GM08714 (cell line): ENCODE data around the gene SLC25A25.

Source experiments
- H3K4me3 ChIP-seq: fragments of 200-500 bp; sonication (Bioruptor generic); 2 replicates; pipeline ENCODE4 v1.5.1; 2014; ENCODE audit warnings: mild to moderate bottlenecking, low read length, inconsistent platforms
- ZNF274 ChIP-seq: IDR thresholded peaks from 2 replicates; pipeline ENCODE4 v1.6.1; 2012; ENCODE audit warnings: mild to moderate bottlenecking, low read depth, low read length

SLC25A25 gene

DNA sequence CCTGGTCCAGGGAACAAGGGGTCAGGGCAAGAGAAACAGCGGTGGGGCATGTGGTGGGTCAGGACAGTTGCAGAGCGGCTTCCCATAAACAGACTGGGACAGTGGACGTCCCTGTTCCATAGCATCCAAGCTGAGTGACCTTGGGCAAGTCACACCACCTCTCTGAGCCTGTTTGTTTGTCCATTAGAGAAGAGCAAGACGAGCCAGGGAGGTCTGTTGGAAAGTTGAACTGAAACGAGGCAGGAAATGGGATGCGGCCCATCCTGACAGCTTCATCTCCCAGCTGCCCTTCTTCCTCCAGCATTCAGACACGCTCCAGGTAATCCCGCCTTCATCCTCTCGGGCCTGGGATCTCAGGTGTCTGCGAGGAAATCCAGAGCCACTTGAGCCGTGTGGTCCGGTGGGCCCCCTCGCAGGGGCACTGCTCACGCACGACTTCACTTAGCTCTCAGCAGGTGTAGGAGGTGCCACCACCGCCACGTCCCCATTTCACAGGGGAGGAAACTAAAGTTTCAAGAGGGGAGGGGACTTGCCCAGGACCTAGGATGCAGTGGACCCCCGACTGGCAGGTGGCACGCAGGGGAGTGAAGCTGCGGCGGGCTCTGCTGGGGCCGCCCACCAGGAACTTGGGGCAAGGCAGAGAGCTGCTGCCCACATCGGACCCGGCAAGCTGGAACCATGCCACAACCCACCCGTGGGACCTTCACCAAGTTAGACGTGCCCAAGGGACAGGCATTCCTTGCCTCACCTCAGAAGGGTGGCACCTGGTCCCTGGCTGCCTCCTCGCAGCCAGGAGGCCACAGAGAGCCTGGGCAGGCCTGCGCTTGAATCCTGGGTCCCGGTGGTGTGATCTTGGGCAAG lies 46.5 kb downstream of the SLC25A25 start:
- no peak overlapping the region for H3K4me3 ChIP-seq
- TF ChIP-seq ZNF274, result no peak

DNA sequence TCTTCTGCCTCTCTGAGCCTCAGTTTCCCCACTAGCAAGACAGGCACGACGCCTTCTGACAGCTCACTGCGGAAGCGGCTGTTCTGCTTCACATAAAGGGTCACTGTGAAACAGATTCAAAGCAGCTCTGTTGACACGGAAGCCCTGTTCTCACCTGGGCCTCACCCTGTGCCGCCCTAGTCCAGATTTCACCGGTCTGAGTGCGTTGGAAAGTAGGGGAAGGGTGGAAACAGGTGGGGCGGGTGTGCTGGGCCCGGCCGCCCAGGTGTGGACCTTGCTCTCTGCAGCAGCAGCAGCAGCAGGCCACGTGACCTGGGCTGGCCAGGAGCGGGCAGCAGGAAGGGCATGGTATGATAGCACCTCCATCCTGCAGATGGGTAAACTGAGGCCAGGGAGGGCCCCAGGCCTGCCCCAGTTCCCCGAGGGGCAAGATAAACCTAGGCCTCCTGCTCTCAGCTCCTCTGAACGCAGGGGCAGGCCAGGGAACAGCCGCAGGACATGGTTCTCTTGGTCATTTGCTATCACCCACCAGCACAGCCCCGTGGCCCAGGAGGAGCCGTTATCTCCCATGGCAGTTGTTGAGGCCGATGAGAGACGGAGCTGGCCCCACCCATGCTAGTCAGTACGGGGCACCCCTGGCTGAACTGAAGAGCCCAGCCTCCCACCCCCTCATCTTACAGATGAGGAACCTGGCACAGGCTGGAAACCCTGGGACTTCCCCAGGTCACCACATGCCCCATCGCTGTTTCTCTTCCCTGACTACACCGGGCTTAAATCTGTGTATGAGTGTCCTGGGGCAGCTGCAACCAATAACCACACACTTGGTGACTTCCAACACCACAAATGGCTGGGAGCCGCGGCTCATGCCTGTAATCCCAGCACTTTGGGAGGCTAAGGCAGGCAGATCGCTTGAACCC lies 47.4 kb downstream of the SLC25A25 start:
- no peak for TF ChIP-seq ZNF274
- no peak overlapping the region for H3K4me3 ChIP-seq

DNA sequence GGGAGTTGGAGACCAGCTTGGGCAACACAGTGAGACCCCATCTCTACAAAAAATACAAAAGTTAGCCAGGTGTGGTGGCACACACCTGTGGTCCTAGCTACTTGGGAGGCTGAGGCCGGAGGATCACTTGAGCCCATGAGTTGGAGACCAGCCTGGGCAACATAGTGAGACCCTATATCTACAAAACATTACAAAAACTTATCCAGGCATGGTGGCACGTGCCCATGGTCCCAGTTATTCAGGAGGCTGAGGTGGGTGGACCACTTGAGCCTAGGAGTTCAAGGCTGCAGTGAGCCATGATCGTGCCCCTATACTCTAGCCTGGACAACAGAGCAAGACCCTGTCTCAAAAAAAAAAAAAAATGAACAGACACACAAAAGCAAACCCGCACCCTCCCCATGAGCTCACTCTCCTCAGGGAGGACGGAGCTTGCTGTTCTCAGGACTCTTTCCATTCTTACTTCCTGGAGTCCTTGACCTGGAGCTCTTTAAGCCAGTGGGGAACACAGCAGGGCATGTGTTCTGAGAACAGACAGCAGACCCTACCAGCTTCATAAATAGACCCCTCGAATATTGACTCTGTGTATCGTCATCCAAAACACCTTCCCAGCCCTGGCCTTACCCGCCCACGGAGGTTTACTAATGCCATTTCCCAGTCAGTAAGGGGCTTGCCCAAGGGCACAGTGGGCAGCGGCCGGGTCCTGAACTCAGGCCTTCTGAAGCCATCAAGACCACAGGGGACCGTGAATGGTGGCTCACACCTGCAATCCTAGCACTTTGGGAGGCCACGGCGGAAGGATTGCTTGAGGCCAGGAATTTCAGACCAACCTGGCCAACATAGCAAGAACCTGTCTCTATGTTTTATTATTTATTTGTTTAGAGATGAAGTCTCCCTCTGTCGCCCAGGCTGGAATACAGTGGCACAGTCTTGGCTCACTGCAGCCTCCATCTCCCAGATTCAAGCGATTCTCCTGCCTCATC lies 48.4 kb downstream of the SLC25A25 start:
- no peak for TF ChIP-seq ZNF274
- no peak overlapping the region for H3K4me3 ChIP-seq

DNA sequence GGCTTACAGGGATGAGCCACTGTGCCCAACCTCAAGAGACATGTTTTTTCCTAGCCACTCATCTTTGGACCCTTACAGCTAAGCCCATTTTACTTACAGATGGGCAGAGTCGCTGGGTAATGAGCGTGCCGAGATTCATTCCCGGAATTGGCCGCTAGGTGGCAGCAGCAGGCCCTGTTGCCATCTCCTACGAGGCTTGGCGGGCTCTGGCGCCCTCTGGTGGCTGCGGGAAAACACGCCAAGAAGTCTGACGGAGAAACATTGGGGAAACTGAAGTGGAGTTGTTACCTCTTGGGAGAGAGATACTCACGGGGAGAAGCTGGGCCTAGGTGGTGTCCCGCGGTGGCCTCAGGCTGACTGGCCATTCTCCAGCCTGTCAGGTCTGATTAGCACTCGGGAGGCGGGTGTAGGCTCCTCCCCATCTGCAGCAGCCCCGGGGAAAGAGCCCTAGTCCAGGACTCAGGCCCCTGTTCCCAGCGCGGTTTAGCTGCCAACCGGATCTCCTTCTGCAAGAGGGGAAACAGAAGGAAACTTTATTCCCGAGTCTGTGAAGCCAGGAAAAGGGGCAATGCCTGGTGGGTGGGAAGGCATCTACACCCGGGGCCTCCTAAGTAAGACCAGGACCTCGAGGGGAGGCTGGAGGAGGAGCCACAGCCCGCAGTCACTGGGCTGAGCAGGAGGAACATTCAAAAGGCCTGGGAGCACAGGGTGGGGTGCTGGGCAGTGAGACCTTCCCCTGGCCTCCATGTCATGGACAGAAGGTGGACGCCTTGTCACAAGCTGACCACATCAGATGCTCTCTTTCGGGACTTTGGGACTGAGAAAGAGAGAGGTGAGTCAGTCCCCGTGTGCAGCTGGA lies 49.8 kb downstream of the SLC25A25 start:
- H3K4me3 ChIP-seq, result no peak overlapping the region
- no peak for TF ChIP-seq ZNF274

DNA sequence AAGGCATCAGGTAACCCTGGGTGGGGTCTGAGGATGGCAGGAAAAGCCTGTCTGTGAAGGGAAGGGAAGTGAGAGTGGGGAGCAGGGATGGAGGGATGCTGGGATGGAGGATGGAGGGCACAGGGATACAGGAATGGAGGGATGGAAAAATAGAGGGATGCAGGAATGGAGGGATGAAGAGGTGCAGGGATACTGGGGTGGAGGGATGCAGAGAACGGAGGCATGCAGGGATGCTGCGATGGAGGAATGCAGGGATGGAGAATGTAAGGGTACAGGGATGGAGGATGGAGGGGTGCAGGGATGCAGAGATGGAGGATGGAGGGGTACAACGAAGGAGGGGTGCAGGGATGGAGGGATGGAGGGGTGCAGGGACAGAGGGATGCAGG lies 50.4 kb downstream of the SLC25A25 start:
- H3K4me3 ChIP-seq, result no peak overlapping the region
- no peak for TF ChIP-seq ZNF274

DNA sequence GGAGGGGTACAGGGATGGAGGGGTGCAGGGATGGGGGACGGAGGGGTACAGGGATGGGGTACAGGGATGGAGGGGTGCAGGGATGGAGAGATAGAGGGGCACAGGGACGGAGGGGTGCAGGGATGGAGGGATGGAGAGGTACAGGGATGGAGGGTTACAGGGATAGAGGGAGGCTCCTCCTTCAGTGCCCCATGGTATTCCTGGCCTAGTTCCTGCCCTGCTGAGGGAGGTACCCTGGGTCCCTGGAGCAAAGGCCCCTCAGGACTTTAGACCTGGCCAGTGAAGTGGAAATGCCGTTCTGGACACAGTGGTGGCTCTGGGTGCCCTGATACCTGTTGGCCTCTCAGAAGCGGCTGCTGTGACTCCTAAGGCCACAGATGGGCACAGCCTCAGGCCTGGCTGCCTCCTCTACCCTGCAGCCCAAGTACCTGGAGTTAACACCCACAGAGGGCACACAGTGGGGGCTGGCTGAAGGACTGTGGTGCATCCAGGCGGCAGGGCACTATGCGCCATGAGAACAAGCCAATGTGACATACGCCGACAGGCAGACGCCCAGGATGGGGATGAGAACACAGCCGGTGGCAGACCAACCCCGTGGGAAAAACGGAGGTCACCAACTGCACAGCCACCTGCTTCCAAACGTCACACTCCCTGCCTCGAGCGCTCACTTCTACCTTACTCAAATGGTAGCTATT lies 51.1 kb downstream of the SLC25A25 start:
- no peak overlapping the region for H3K4me3 ChIP-seq

DNA sequence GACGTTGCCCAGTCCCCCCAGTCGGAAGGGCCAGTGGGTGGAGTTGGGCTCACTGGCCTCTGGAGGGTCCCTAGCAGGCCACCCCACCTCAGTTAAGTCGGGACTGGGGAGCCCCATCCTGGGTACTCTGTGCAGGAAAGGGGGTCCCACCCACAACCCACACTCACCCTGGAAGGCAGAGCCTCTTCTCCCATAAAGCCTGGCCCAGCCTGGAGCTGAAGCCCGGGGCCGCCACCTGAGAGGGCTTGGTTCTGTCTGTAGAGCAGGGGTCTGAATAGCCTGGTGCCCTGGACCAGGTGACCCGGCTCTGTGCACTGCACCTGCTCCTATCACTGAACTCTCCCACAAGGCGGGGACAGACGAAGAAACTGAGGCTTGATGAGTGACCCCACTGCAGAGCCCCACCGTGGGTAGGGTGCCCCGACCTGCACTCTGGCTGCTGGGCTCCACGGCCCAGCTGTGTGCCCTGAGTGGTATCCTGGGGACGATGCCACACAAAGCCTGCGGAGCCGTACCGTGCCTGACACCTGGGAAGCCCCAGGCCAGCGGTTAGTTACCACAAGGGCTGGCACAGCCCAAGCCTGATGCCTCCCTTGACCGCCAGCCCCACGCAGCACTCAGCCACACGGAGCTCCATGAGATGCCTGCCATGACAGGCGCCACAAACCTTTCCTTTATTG lies 52.2 kb downstream of the SLC25A25 start:
- no peak for TF ChIP-seq ZNF274
- no peak overlapping the region for H3K4me3 ChIP-seq

More for the DNA sequence above, 51.1 kb downstream of the SLC25A25 start:
- no peak for TF ChIP-seq ZNF274

DNA sequence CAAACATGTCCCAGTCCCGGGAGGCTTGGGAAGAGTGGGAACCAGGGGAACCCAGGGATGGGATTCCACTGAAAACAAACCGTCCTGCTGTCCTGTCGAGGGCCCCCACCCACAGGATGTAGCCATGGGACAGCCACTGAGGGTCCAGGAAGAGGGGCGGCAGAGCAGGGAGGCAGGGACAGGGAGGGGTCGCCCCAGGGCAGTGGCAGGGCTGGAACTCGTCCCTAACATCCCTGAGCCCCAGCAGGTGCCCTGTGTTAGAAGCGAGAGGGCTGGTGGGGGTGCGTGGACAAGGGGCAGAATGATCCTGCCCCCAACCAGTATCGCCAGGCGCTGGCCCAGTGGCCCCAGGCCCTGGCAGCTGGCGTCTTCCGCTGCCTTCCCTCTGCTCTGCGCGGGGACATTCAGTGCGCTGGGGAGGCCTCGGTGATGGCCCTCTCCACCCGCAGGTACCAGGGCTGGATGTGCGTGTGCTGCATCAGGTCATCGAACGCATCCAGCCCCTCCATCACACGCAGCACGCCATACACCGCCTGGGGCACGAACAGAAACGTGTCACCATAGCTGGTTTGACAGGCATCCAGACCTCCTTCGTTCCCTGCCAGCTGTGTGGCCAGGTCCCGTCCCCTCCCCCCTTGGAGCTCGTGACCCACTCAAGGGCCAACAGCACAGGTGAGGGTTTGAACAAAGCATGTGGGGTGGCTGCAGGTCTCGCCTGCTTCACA lies 52.9 kb downstream of the SLC25A25 start:
- no peak for TF ChIP-seq ZNF274
- H3K4me3 ChIP-seq, result no peak overlapping the region

DNA sequence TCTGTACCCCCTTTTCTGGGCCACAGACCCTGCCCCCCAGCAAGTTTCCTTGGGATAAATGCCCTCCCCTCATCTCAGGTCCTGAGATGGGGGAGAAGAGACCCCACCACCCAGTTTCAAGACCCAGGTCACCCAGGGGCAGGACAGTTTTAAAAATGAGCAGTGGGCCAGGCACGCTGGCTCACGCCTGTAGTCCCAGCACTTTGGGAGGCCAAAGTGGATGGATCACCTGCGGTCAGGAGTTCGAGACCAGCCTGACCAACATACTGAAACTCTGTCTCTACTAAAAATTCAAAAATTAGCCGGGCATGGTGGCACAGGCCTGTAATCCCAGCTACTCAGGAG lies 53.4 kb downstream of the SLC25A25 start:
- TF ChIP-seq ZNF274, result no peak
- no peak overlapping the region for H3K4me3 ChIP-seq

DNA sequence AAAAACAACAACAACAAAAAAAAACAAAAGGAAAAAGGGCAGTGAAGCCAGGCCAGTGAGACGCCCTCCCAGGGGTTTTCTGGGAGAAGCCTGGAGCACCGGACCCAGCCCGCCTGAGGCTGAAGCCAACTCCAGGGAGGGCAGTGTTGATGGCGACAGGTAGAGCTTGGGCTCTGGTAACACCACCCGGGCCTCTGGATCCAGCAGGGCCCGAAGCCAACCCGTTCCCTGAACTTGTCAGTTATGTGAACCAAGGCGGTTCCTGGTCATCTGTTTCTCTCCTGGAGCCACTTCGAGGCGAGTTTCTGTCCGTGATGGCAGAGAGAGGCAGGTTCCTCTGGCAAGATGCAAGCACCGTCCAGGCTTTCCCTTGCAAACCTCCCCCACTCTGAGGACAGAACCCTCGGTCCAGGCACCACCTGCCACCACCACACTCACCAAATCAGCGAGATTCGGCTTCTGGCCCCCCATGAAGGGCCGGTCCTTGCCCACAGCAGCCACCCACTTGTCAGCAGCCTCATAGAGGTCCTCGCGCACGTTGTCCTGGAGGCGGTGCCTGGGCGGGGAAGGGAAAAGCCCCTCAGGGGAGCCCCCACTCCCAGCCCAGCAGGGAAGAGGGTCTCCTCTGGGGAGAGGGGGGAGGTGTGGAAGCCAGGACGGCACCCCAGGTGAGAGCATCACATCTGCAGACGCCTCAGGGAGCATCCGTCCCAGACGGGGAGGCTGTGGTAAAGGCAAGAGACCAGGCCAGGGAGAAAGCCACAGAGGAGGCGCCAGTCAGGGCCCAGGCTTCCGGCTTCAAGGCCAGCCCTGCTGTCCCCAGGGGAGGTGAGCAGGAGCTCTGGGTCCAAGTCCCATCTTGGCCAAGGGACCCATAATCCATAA lies 54.1 kb downstream of the SLC25A25 start:
- H3K4me3 ChIP-seq, result no peak overlapping the region
- TF ChIP-seq ZNF274, result no peak

DNA sequence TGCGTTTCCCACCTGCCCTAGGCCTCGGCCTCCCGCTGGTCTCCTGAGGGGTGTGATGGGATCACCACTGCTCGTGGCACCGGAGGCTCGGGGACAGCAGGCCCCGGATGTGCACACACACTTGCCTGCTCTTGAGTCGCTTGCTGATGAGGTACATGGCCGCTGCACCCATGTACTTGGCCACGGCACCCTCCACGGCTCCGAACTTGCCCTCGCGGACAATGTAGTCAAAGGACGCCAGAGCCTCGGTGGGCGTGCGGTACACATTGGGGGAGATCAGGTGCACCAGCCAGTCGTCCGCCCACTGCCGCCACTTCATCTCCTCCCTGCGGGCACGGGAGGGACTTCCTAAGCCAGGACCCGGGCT lies 54.8 kb downstream of the SLC25A25 start:
- no peak overlapping the region for H3K4me3 ChIP-seq
- no peak for TF ChIP-seq ZNF274
